SK-N-SH (cell line): Measurements from ENCODE around the gene PDHX. TPM values are rescaled to one million over a fixed set of nuclear protein-coding genes. Genes with fewer than 3 reads are reported as not detected.

Experiments used
- CTCF ChIA-PET: fragments of 300-600, 350-600 bp; formaldehyde crosslinking; extraction: SDS; loops from one replicate; lab custom pipeline; 2021; lab: Yijun Ruan, JAX
- POLR2A ChIA-PET: fragments of 350-600 bp; sonication (Branson Sonifier 250); formaldehyde crosslinking; extraction: SDS; loops from one replicate; lab custom pipeline; 2020; ENCODE audit warnings: antibody characterized with exemption, inconsistent platforms; lab: Yijun Ruan, JAX
- DNase-seq: peaks from one replicate; pipeline ENCODE4 v3.0.0; 2012
- H2AFZ ChIP-seq: fragments of 200-600 bp; sonication (generic); 2 replicates; pipeline ENCODE4 v1.8.1; 2016; ENCODE audit warnings: antibody characterized with exemption, mild to moderate bottlenecking, low read depth
- H3F3A ChIP-seq: fragments of 200-600 bp; sonication (generic); replicated peaks from 2 replicates; pipeline ENCODE3; 2016; ENCODE audit warnings: antibody characterized with exemption, mild to moderate bottlenecking; ENCODE audit not compliant: insufficient read depth
- H3K27ac ChIP-seq, 2 experiments: fragments of 200-500 bp in 1 of 2; fragments of 200-600 bp in 1 of 2; sonication (Bioruptor generic) in 1 of 2; sonication (generic), shearing (Covaris generic) in 1 of 2; 2 replicates each; pipeline versions ENCODE4 v1.5.1 to v1.6.1; 2014 to 2016; ENCODE audit warnings: low read depth in 2 of 2, inconsistent platforms in 1 of 2, low read length in 1 of 2, mild to moderate bottlenecking in 1 of 2, mixed read lengths in 1 of 2
- H3K27me3 ChIP-seq: fragments of 200-600 bp; sonication (generic), shearing (Covaris generic); 2 replicates; pipeline ENCODE4 v1.6.1; 2016; ENCODE audit warnings: mixed run types; ENCODE audit not compliant: insufficient read depth
- H3K36me3 ChIP-seq, 2 experiments: fragments of 200-500 bp in 1 of 2; fragments of 200-600 bp in 1 of 2; sonication (Bioruptor generic) in 1 of 2; sonication (generic) in 1 of 2; replicated peaks in 1 of 2; 2 replicates each; pipeline versions ENCODE3 to v1.5.1; 2014 to 2016; ENCODE audit warnings: low read length in 1 of 2, mild to moderate bottlenecking in 1 of 2; ENCODE audit not compliant: insufficient read depth in 2 of 2, control insufficient read depth in 1 of 2
- H3K4me1 ChIP-seq, 2 experiments: fragments of 200-500 bp in 1 of 2; fragments of 200-600 bp in 1 of 2; sonication (Bioruptor generic) in 1 of 2; sonication (generic), shearing (Covaris generic) in 1 of 2; 2 replicates each; pipeline versions ENCODE4 v1.5.1 to v1.6.1; 2014 to 2016; ENCODE audit warnings: low read depth in 1 of 2, low read length in 1 of 2, mixed run types in 1 of 2; ENCODE audit not compliant: insufficient read depth in 2 of 2, control insufficient read depth in 1 of 2
- H3K4me2 ChIP-seq: fragments of 200-600 bp; sonication (generic), shearing (Covaris generic); 2 replicates; pipeline ENCODE4 v1.6.1; 2017; ENCODE audit warnings: mixed run types
- H3K4me3 ChIP-seq, 2 experiments: fragments of 200-500 bp in 1 of 2; fragments of 200-600 bp in 1 of 2; sonication (Bioruptor generic) in 1 of 2; sonication (generic), shearing (Covaris generic) in 1 of 2; 2 replicates each; pipeline versions ENCODE4 v1.5.1 to v1.8.1; 2014 to 2016; ENCODE audit warnings: low read depth in 2 of 2, inconsistent platforms in 1 of 2, low read length in 1 of 2, mild to moderate bottlenecking in 1 of 2, mixed read lengths in 1 of 2, moderate library complexity in 1 of 2
- H3K79me2 ChIP-seq: fragments of 200-600 bp; sonication (generic); 2 replicates; pipeline ENCODE4 v1.8.1; 2017; ENCODE audit warnings: mild to moderate bottlenecking; ENCODE audit not compliant: insufficient read depth
- H3K9ac ChIP-seq: fragments of 200-600 bp; sonication (generic); 2 replicates; pipeline ENCODE4 v1.6.1; 2017; ENCODE audit warnings: mixed run types
- H3K9me2 ChIP-seq: fragments of 200-600 bp; sonication (generic); 2 replicates; pipeline ENCODE4 v1.6.1; 2017; ENCODE audit warnings: mixed run types
- H3K9me3 ChIP-seq: fragments of 200-600 bp; sonication (generic); 2 replicates; pipeline ENCODE4 v1.6.1; 2017; ENCODE audit warnings: mixed run types, mild to moderate bottlenecking, moderate library complexity
- H4K20me1 ChIP-seq: fragments of 200-600 bp; sonication (generic); 2 replicates; pipeline ENCODE4 v1.6.1; 2017; ENCODE audit warnings: mild to moderate bottlenecking, mixed run types; ENCODE audit not compliant: insufficient read depth
- CHD2 ChIP-seq: fragments of 150-350 bp; IDR thresholded peaks from 2 replicates; pipeline ENCODE4 v1.6.1; 2018; ENCODE audit warnings: low read length; ENCODE audit not compliant: partially characterized antibody
- EZH2phosphoT487 ChIP-seq: fragments of 200-600 bp; sonication (generic); IDR thresholded peaks from 2 replicates; pipeline ENCODE4 v1.6.1; 2017; ENCODE audit warnings: low read depth, mixed run types, mild to moderate bottlenecking, antibody characterized with exemption, moderate library complexity, borderline replicate concordance
- FOXJ3 ChIP-seq: sonication (generic); formaldehyde crosslinking; IDR thresholded peaks from 2 replicates; pipeline ENCODE4 v1.5.1; 2020; ENCODE audit warnings: mild to moderate bottlenecking, missing genetic modification reagents
- GABPA ChIP-seq: IDR thresholded peaks from 2 replicates; pipeline ENCODE4 v1.4.0; 2012; ENCODE audit warnings: low read depth, mild to moderate bottlenecking
- GATA2 ChIP-seq: sonication (generic); formaldehyde crosslinking; IDR thresholded peaks from 2 replicates; pipeline ENCODE4 v1.5.0; 2020; ENCODE audit warnings: mild to moderate bottlenecking, missing genetic modification reagents
- NFIC ChIP-seq: IDR thresholded peaks from 2 replicates; pipeline ENCODE4 v1.4.0; 2012; ENCODE audit warnings: borderline replicate concordance
- NRF1 ChIP-seq: IDR thresholded peaks from 2 replicates; pipeline ENCODE4 v1.6.1; 2012; ENCODE audit warnings: low read depth, mild to moderate bottlenecking, low read length
- RAD21 ChIP-seq: IDR thresholded peaks from 2 replicates; pipeline ENCODE4 v1.6.1; 2012; ENCODE audit warnings: mild to moderate bottlenecking, low read length
- REST ChIP-seq: IDR thresholded peaks from 2 replicates; pipeline ENCODE4 v1.6.1; 2012; ENCODE audit warnings: mild to moderate bottlenecking, low read depth, low read length, moderate library complexity
- SMC3 ChIP-seq: IDR thresholded peaks from 2 replicates; pipeline ENCODE4 v1.6.1; 2012; ENCODE audit warnings: low read depth, low read length, improper control_type of control experiment
- TAF1 ChIP-seq: IDR thresholded peaks from 2 replicates; pipeline ENCODE4 v1.6.1; 2012; ENCODE audit warnings: low read depth, mild to moderate bottlenecking, low read length, moderate library complexity, borderline replicate concordance
- ZBTB33 ChIP-seq: IDR thresholded peaks from 2 replicates; pipeline ENCODE4 v1.4.0; 2012; ENCODE audit warnings: low read depth, borderline replicate concordance
- WGBS: methylation state at CpG from one replicate; pipeline ENCODE4 v1.1.6; 2017; ENCODE audit warnings: low lambda C conversion rate; 5-methylcytosine and 5-hydroxymethylcytosine counted together
- polyA plus RNA-seq, 3 experiments: library from polyadenylated mRNA; depleted of rRNA; stranded (reverse); fragments of >200 nt; gene quantifications; 2 replicates each; pipeline ENCODE4 v1.2.3, GENCODE V29; 2012
- TF ChIP-seq, protein P1 (sequence below): fragments of 200-600 bp; sonication (generic); IDR thresholded peaks from 2 replicates; pipeline ENCODE4 v1.6.1; 2017; ENCODE audit warnings: antibody characterized with exemption, mild to moderate bottlenecking, moderate library complexity
- TF ChIP-seq, protein P2 (sequence below): fragments of 150-350 bp; IDR thresholded peaks from 2 replicates; pipeline ENCODE4 v1.6.1; 2016; ENCODE audit warnings: mild to moderate bottlenecking, low read depth, low read length
- TF ChIP-seq, protein P3 (sequence below): IDR thresholded peaks from 2 replicates; pipeline ENCODE4 v1.4.0; 2012; ENCODE audit warnings: low read depth

PDHX gene
- polyA plus RNA-seq, 1 of the 3 experiments (the other 2 are of a cell fraction), result 14.8 TPM

DNA sequence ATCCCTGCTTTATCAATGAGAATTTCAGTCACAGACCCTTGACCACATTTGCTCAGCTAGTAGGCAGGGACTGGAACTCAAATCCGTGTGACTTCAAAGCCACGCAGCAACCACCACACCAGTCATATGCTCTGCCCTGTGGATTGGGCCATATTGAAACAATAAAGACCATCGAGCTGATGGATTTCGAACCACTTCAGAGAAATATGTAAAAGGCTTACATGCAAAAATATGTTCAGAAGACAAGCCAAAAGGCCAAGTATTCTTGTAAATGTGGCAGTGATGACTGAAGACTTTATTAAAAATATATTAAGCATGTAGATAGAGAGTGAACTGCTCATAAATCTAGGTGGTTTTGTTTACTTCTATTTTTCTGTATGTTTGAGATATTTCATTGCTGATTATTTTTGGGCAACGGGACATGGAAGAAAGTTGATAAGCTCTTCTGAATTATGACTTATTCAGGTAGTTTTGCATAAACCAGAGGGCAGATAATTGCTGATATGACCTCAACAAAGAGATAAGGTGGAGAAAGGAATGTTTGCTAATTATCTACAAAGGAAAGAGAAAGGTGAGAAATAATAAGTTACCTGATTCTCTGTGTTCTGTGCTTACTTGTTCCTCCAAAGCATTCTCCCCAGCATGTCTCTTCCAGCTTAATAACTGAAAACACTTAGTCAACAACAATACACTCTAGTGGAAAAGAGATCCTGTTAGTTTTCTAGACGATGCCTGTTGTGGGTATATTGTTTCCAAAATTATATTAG is 99.4 kb downstream of the PDHX start (continued):
- TF ChIP-seq REST (no peak), NRF1 (no peak), EZH2phosphoT487 (no peak), RAD21 (no peak), GABPA (no peak)
- TF ChIP-seq, protein P1, sequence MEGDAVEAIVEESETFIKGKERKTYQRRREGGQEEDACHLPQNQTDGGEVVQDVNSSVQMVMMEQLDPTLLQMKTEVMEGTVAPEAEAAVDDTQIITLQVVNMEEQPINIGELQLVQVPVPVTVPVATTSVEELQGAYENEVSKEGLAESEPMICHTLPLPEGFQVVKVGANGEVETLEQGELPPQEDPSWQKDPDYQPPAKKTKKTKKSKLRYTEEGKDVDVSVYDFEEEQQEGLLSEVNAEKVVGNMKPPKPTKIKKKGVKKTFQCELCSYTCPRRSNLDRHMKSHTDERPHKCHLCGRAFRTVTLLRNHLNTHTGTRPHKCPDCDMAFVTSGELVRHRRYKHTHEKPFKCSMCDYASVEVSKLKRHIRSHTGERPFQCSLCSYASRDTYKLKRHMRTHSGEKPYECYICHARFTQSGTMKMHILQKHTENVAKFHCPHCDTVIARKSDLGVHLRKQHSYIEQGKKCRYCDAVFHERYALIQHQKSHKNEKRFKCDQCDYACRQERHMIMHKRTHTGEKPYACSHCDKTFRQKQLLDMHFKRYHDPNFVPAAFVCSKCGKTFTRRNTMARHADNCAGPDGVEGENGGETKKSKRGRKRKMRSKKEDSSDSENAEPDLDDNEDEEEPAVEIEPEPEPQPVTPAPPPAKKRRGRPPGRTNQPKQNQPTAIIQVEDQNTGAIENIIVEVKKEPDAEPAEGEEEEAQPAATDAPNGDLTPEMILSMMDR, result no peak
- TF ChIP-seq, protein P2, sequence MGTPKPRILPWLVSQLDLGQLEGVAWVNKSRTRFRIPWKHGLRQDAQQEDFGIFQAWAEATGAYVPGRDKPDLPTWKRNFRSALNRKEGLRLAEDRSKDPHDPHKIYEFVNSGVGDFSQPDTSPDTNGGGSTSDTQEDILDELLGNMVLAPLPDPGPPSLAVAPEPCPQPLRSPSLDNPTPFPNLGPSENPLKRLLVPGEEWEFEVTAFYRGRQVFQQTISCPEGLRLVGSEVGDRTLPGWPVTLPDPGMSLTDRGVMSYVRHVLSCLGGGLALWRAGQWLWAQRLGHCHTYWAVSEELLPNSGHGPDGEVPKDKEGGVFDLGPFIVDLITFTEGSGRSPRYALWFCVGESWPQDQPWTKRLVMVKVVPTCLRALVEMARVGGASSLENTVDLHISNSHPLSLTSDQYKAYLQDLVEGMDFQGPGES, result no peak

- H3K79me2 ChIP-seq, result no peaks in the 10 kb centered on the region
- H3K9ac ChIP-seq, result no peak overlapping the region
- H4K20me1 ChIP-seq, result no peaks in the 10 kb centered on the region
- TF ChIP-seq CHD2 (no peak), GATA2 (CRISPR knock-in tag) (no peak), EZH2phosphoT487 (no peak), FOXJ3 (CRISPR knock-in tag) (no peak), TAF1 (no peak), REST (no peak), SMC3 (no peak), NRF1 (no peak), NFIC (no peak), ZBTB33 (no peak)
- TF ChIP-seq, protein P3, sequence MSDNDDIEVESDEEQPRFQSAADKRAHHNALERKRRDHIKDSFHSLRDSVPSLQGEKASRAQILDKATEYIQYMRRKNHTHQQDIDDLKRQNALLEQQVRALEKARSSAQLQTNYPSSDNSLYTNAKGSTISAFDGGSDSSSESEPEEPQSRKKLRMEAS, result no peak
- H3K9me2 ChIP-seq, result no peaks in the 10 kb centered on the region
- H3K4me2 ChIP-seq, result no peak overlapping the region
- H3K9me3 ChIP-seq, result no peaks in the 10 kb centered on the region
- H3K27me3 ChIP-seq, result no peaks in the 10 kb centered on the region
- H3K4me3 ChIP-seq, result no peak overlapping the region
- DNase-seq, result no peak
- H3K36me3 ChIP-seq, result no peaks in the 10 kb centered on the region
- no peak overlapping the region for H3K27ac ChIP-seq
- peaks cover 0 to 3% of the 10 kb centered on the region in 2 experiments; a peak in 1 of 4 replicates for H3K4me1 ChIP-seq
- 95% methylated on average over 4 of the region's 4 CpGs for WGBS
- POLR2A ChIA-PET, result no interaction called here
- CTCF ChIA-PET, result interaction anchor here (1.0 kb wide), 1 partner anchor 11 kb away, joined by 4 read pairs; no protein-coding TSS in a partner anchor
- H2AFZ ChIP-seq, result no peak overlapping the region
- peaks cover 7% of the 10 kb centered on the region for H3F3A ChIP-seq
These were observed 100.5 kb downstream of the PDHX start for GRCh38 chr11:35016916-35017315.
